K562 (cell line): Measurements from ENCODE around the gene TPX2. TPM values are rescaled to one million over a fixed set of nuclear protein-coding genes. Genes with fewer than 3 reads are reported as not detected.
A peak's percentile ranks its signal among the peaks of the same experiment; 100 is the strongest.

ENCODE experiments used
- ATAC-seq: fragments of 200-7000 bp; cut with Tn5 transposase; 3 replicates; pipeline ENCODE4 v1.9.1; 2020; ENCODE audit warnings: moderate library complexity
- BruUV-seq: library from RNA; stranded (reverse); fragments of 400-500 nt; replicated peaks from 2 replicates; lab custom pipeline; 2021; lab: Mats Ljungman, UMichigan
- CTCF ChIA-PET: fragments of 300-600 bp; formaldehyde crosslinking; extraction: SDS; loops from one replicate; lab custom pipeline; 2021; ENCODE audit warnings: low intra/inter-chr PET ratio; lab: Yijun Ruan, JAX
- POLR2A ChIA-PET: fragments of 300-600, 350-650 bp; sonication (Branson Sonifier 250); formaldehyde crosslinking; extraction: SDS; loops from one replicate; lab custom pipeline; 2021; ENCODE audit warnings: antibody characterized with exemption, inconsistent platforms; lab: Yijun Ruan, JAX
- DNase-seq, 4 experiments: peaks; one replicate each; pipeline versions ENCODE4 v3.0.0 to v3.0.0-alpha.2; 2011 to 2018; ENCODE audit warnings: low spot score in 3 of 4, mixed read lengths in 3 of 4; ENCODE audit errors: extremely low read depth in 1 of 4
- FAIRE-seq: peaks from 2 replicates; lab custom pipeline; 2011; peaks lifted over from hg19 to GRCh38; lab: Jason Lieb, UNC
- H2AFZ ChIP-seq: 2 replicates; pipeline ENCODE4 v1.6.0; 2011; ENCODE audit warnings: low read depth, low read length, control low read depth, inconsistent platforms
- H3K27ac ChIP-seq: fragments of 200-600 bp; 3 replicates; pipeline ENCODE4 v1.8.0; 2011; ENCODE audit warnings: low read depth, mild to moderate bottlenecking, control low read depth, inconsistent platforms, low read length, moderate library complexity, mixed read lengths; ENCODE audit errors: extremely low read depth
- H3K27me3 ChIP-seq, 2 experiments: fragments of 300-600 bp in 1 of 2; 2 replicates in 1 of 2; 3 replicates in 1 of 2; pipeline versions ENCODE4 v1.6.0 to v1.8.0; 2011; ENCODE audit warnings: inconsistent platforms in 2 of 2, low read length in 2 of 2, mild to moderate bottlenecking in 1 of 2, mixed read lengths in 1 of 2, moderate library complexity in 1 of 2; ENCODE audit not compliant: control insufficient read depth in 2 of 2, insufficient read depth in 2 of 2
- H3K36me3 ChIP-seq: fragments of 300-600 bp; 3 replicates; pipeline ENCODE4 v1.8.0; 2011; ENCODE audit warnings: mild to moderate bottlenecking, low read length, inconsistent platforms; ENCODE audit not compliant: control insufficient read depth, insufficient read depth
- H3K4me1 ChIP-seq, 2 experiments: fragments of 200-600 bp in 1 of 2; replicated peaks in 1 of 2; 2 replicates in 1 of 2; 3 replicates in 1 of 2; pipeline versions ENCODE4 v1.5.1 to v1.8.0; 2011; ENCODE audit warnings: inconsistent platforms in 2 of 2, low read length in 2 of 2, mild to moderate bottlenecking in 1 of 2, mixed read lengths in 1 of 2, moderate library complexity in 1 of 2; ENCODE audit not compliant: control insufficient read depth in 2 of 2, insufficient read depth in 2 of 2
- H3K4me2 ChIP-seq: 2 replicates; pipeline ENCODE4 v1.6.1; 2011; ENCODE audit warnings: low read length, control low read depth, inconsistent platforms, mixed read lengths; ENCODE audit not compliant: insufficient read depth
- H3K4me3 ChIP-seq: fragments of 200-600 bp; sonication (generic), shearing (Covaris generic); 2 replicates; pipeline ENCODE4 v1.5.1; 2016; ENCODE audit warnings: control low read depth, inconsistent platforms
- H3K79me2 ChIP-seq: fragments of 200-600 bp; 3 replicates; pipeline ENCODE4 v1.8.0; 2011; ENCODE audit warnings: low read length, inconsistent platforms; ENCODE audit not compliant: control insufficient read depth, insufficient read depth
- H3K9ac ChIP-seq, 2 experiments: 2 replicates each; pipeline versions ENCODE4 v1.6.0 to v1.6.1; 2011; ENCODE audit warnings: low read depth in 2 of 2, low read length in 2 of 2, control low read depth in 1 of 2, inconsistent platforms in 1 of 2, mild to moderate bottlenecking in 1 of 2, mixed read lengths in 1 of 2; ENCODE audit not compliant: insufficient read depth in 1 of 2
- H3K9me1 ChIP-seq: one replicate; pipeline ENCODE4 v1.6.0; 2011; ENCODE audit warnings: inconsistent platforms, mild to moderate bottlenecking, low read length, moderate library complexity; ENCODE audit not compliant: control insufficient read depth, insufficient read depth
- H3K9me3 ChIP-seq: replicated peaks from 2 replicates; pipeline ENCODE4 v1.5.1; 2011; ENCODE audit warnings: low read depth, low read length, inconsistent platforms; ENCODE audit not compliant: control insufficient read depth, insufficient read depth
- H4K20me1 ChIP-seq: replicated peaks from 2 replicates; pipeline ENCODE4 v1.6.1; 2011; ENCODE audit warnings: low read length, inconsistent platforms, mixed read lengths; ENCODE audit not compliant: control insufficient read depth, insufficient read depth
- BHLHE40 ChIP-seq: IDR thresholded peaks from 2 replicates; pipeline ENCODE4 v1.6.1; 2011; ENCODE audit warnings: low read length, improper control_type of control experiment
- E2F6 ChIP-seq, 2 experiments: IDR thresholded peaks; 2 replicates each; pipeline ENCODE4 v1.6.1; 2011; ENCODE audit warnings: borderline replicate concordance in 1 of 2, control low read depth in 1 of 2, low read depth in 1 of 2, low read length in 1 of 2, mild to moderate bottlenecking in 1 of 2, mixed read lengths in 1 of 2, moderate library complexity in 1 of 2; ENCODE audit not compliant: insufficient read depth in 1 of 2, insufficient read length in 1 of 2, poor library complexity in 1 of 2, severe bottlenecking in 1 of 2; ENCODE audit errors: extremely low read depth in 1 of 2
- GTF3C2 ChIP-seq: IDR thresholded peaks from 3 replicates; pipeline ENCODE4 v1.6.1; 2011; ENCODE audit warnings: borderline replicate concordance, mild to moderate bottlenecking, moderate library complexity; ENCODE audit not compliant: insufficient read length; ENCODE audit errors: extremely low read depth
- HNRNPUL1 ChIP-seq: fragments of 200-400 bp; formaldehyde crosslinking; IDR thresholded peaks from 2 replicates; pipeline ENCODE4 v1.6.1; 2017; ENCODE audit warnings: low read length
- ID3 ChIP-seq, 2 experiments: fragments of 250-450 bp in 1 of 2; fragments of 450-650 bp in 1 of 2; sonication (Bioruptor Pico) in 1 of 2; IDR thresholded peaks; 2 replicates each; pipeline versions ENCODE4 v1.6.1 to v1.8.0; 2016 to 2021; ENCODE audit warnings: mild to moderate bottlenecking in 2 of 2, moderate library complexity in 2 of 2, missing compliant biosample characterization in 1 of 2, missing genetic modification characterization in 1 of 2
- MAX ChIP-seq: sonication (generic); formaldehyde crosslinking; IDR thresholded peaks from 2 replicates; pipeline ENCODE4 v1.9.0; 2022; ENCODE audit warnings: mild to moderate bottlenecking, missing genetic modification reagents
- PTTG1 ChIP-seq: fragments of 450-650 bp; IDR thresholded peaks from 2 replicates; pipeline ENCODE4 v1.6.1; 2016; ENCODE audit warnings: low read depth, mild to moderate bottlenecking, missing genetic modification characterization, missing compliant biosample characterization
- SREBF2 ChIP-seq: sonication (generic); formaldehyde crosslinking; IDR thresholded peaks from 2 replicates; pipeline ENCODE4 v1.4.0; 2020; ENCODE audit warnings: mild to moderate bottlenecking, missing genetic modification reagents
- TEAD4 ChIP-seq, 2 experiments: sonication (generic) in 1 of 2; formaldehyde crosslinking in 1 of 2; IDR thresholded peaks; 2 replicates each; pipeline versions ENCODE4 v1.6.1 to v1.8.0; 2012 to 2022; ENCODE audit warnings: borderline replicate concordance in 1 of 2, inconsistent platforms in 1 of 2, low read length in 1 of 2, mild to moderate bottlenecking in 1 of 2, missing genetic modification reagents in 1 of 2
- ZNF3 ChIP-seq: fragments of 250-450 bp; sonication (Bioruptor Pico); IDR thresholded peaks from 2 replicates; pipeline ENCODE4 v1.5.0; 2021; ENCODE audit warnings: mild to moderate bottlenecking, moderate library complexity
- WGBS: fragments of 100-300 bp; shearing (Covaris generic); methylation state at CpG from one replicate; pipeline ENCODE4 v1.1.6; 2016; ENCODE audit warnings: low coverage, mixed read lengths; ENCODE audit not compliant: insufficient coverage; ENCODE audit errors: missing lambda C conversion rate; 5-methylcytosine and 5-hydroxymethylcytosine counted together
- in situ Hi-C: fragments of 300-500 bp; cut with MboI; formaldehyde crosslinking; loops from 4 replicates; pipeline ENCODE4 v1.15.0; 2018; ENCODE audit warnings: inconsistent platforms, mixed read lengths
- intact Hi-C: fragments of 100-400 bp; cut with micrococcal nuclease; formaldehyde crosslinking; loops from 2 replicates; pipeline ENCODE4 v1.14.2; 2022
- polyA plus RNA-seq, 8 experiments: library from polyadenylated mRNA; depleted of rRNA in 4 of 8; stranded (reverse) in 5 of 8; unstranded in 3 of 8; fragments of >200 nt; fragmentation: Nextera tagmentation in 2 of 8; fragmentation: Illumina TruSeq in 1 of 8; extraction: Ambion mirVana in 2 of 8; extraction: Trizol in 1 of 8; gene quantifications; 2 replicates each; pipeline versions ENCODE4 v1.2.1 to v1.2.3, GENCODE V29; 2011 to 2014; ENCODE audit warnings: inconsistent platforms in 1 of 8, missing spikeins in 1 of 8
- total RNA-seq, 7 experiments: library from RNA; depleted of rRNA in 6 of 7; stranded (reverse); fragments of >200 nt in 6 of 7; fragmentation: Illumina TruSeq in 2 of 7; extraction: Trizol in 2 of 7; gene quantifications; 2 replicates each; pipeline versions ENCODE4 v1.2.1 to v1.2.3, GENCODE V29; 2011 to 2021; ENCODE audit warnings: low replicate concordance in 1 of 7

The TPX2 gene
- total and polyA plus RNA-seq, 9 of the 15 experiments (the other 6 are each of a cell fraction or from before 2014, with no cell fraction given) = 48.0 to 241 (median 133) TPM

GRCh38 chr20:31848088-31848999, 109.3 kb downstream of the TPX2 start (continued):
- TF ChIP-seq ZNF3 = no peak

- DNase-seq (no peak), FAIRE-seq (no peak), ATAC-seq (peak; percentile 12; the same call in 1 of the 3 replicates)
- no peaks in the 10 kb centered on the region for H3K9me1 ChIP-seq
- no peaks in the 10 kb centered on the region for H3K36me3 ChIP-seq
- in situ Hi-C loops = loop anchor here (25.0 kb wide), 1 partner anchor 813 kb away; the partner anchor contains the start of gene C20orf203
- H4K20me1 ChIP-seq = peaks cover 15% of the 10 kb centered on the region
- ChIA-PET POLR2A (no interaction called here), CTCF (no interaction called here)
- peaks cover 10 to 44% of the 10 kb centered on the region in 2 experiments; a peak in 4 of 5 replicates for H3K27me3 ChIP-seq
- no peak overlapping the region for H3K4me2 ChIP-seq
- WGBS = 28% methylated on average over 34 of the region's 45 CpGs
- H3K27ac ChIP-seq = no peak overlapping the region
- H3K79me2 ChIP-seq = no peaks in the 10 kb centered on the region
- H2AFZ ChIP-seq = no peak overlapping the region
- no peak overlapping the region for H3K4me3 ChIP-seq
- H3K9me3 ChIP-seq = no peaks in the 10 kb centered on the region
- peaks cover 0 to 35% of the 10 kb centered on the region in 2 experiments; a peak in 3 of 5 replicates for H3K4me1 ChIP-seq
- no peak overlapping the region for H3K9ac ChIP-seq
- intact Hi-C loops = no loop called here
- no TSS peak for BruUV-seq
- TF ChIP-seq SREBF2 (CRISPR knock-in tag) = no peak
- TF ChIP-seq TEAD4 (IDR thresholded peaks at IDR 0.05; ENCODE audit: low read length) = no peak
- no peak for TF ChIP-seq TEAD4 (CRISPR knock-in tag; IDR thresholded peaks at IDR 0.05; ENCODE audit: borderline replicate concordance)
- peak in 1 of 2 experiments; percentile 70 for TF ChIP-seq E2F6 (IDR thresholded peaks at IDR 0.05; ENCODE audit: borderline replicate concordance in 1 of 2, extremely low read depth in 1 of 2, insufficient read depth in 1 of 2, insufficient read length in 1 of 2, low read depth in 1 of 2, low read length in 1 of 2, poor library complexity in 1 of 2, severe bottlenecking in 1 of 2)
- peak; percentile 38; the same call in 1 of the 2 replicates for TF ChIP-seq MAX (CRISPR knock-in tag)
- TF ChIP-seq BHLHE40 = peak; percentile 63
- no peak for TF ChIP-seq PTTG1
- no peak for TF ChIP-seq ID3 (CRISPR knock-in tag; IDR thresholded peaks at IDR 0.05)
- no peak for TF ChIP-seq ID3 (tag; IDR thresholded peaks at IDR 0.05)
- no peak for TF ChIP-seq GTF3C2
- no peak for TF ChIP-seq HNRNPUL1
Observed at GRCh38 chr20:31849306-31849930, 110.3 kb downstream of the TPX2 start.
